BE2C (cell line): Measurements from ENCODE around the gene SSH3.

ENCODE experiments used
- DNase-seq: peaks from one replicate; pipeline ENCODE4 v3.0.0-alpha.2; 2020
- H3K27me3 ChIP-seq: fragments of 250-450 bp; sonication (Bioruptor Pico); 2 replicates; pipeline ENCODE4 v1.5.1; 2020; ENCODE audit warnings: mild to moderate bottlenecking
- H3K36me3 ChIP-seq: fragments of 250-450 bp; sonication (Bioruptor Pico); 2 replicates; pipeline ENCODE4 v1.5.1; 2020; ENCODE audit warnings: mild to moderate bottlenecking
- H3K4me1 ChIP-seq: fragments of 250-450 bp; sonication (Bioruptor Pico); 2 replicates; pipeline ENCODE4 v1.5.1; 2020
- H3K4me3 ChIP-seq: 2 replicates; pipeline ENCODE4 v1.5.1; 2011; ENCODE audit warnings: low read depth, low read length
- H3K9me3 ChIP-seq: fragments of 250-450 bp; sonication (Bioruptor Pico); 2 replicates; pipeline ENCODE4 v1.5.1; 2020
- CTCF ChIP-seq: IDR thresholded peaks from 2 replicates; pipeline ENCODE4 v1.5.1; 2012; ENCODE audit warnings: mild to moderate bottlenecking, low read depth, low read length

SSH3 gene

GRCh38 chr11:67299471-67300191 lies 3.7 kb upstream of the SSH3 start:
- peaks cover 38% of the 10 kb centered on the region for H3K36me3 ChIP-seq

GRCh38 chr11:67300256-67300755 lies 3.0 kb upstream of the SSH3 start:
- no peaks in the 10 kb centered on the region for H3K9me3 ChIP-seq
- no peak overlapping the region for H3K4me3 ChIP-seq
- TF ChIP-seq CTCF, result no peak
- H3K4me1 ChIP-seq, result peaks cover 14% of the 10 kb centered on the region
- no peaks in the 10 kb centered on the region for H3K27me3 ChIP-seq
- peaks cover 38% of the 10 kb centered on the region for H3K36me3 ChIP-seq
- DNase-seq, result no peak

More at GRCh38 chr11:67299471-67300191, 3.7 kb upstream of the SSH3 start:
- Histone ChIP-seq H3K4me3 (no peak overlapping the region), H3K9me3 (no peaks in the 10 kb centered on the region), H3K27me3 (no peaks in the 10 kb centered on the region), H3K4me1 (peaks cover 14% of the 10 kb centered on the region)
- no peak for DNase-seq
- no peak for TF ChIP-seq CTCF

- no peaks in the 10 kb centered on the region for H3K9me3 ChIP-seq
- H3K27me3 ChIP-seq, result no peaks in the 10 kb centered on the region
- H3K4me3 ChIP-seq, result no peak overlapping the region
- peaks cover 34% of the 10 kb centered on the region for H3K36me3 ChIP-seq
- H3K4me1 ChIP-seq, result peaks cover 14% of the 10 kb centered on the region
- DNase-seq, result no peak
- TF ChIP-seq CTCF, result no peak
Measured at GRCh38 chr11:67300756-67301312, 2.5 kb upstream of the SSH3 start.

- Histone ChIP-seq H3K4me3 (no peak overlapping the region), H3K4me1 (peaks cover 14% of the 10 kb centered on the region), H3K9me3 (no peaks in the 10 kb centered on the region), H3K27me3 (no peaks in the 10 kb centered on the region), H3K36me3 (peaks cover 28% of the 10 kb centered on the region)
- no peak for DNase-seq
- TF ChIP-seq CTCF, result no peak
Measured at GRCh38 chr11:67301313-67301921, 1.9 kb upstream of the SSH3 start.

- DNase-seq, result peak; percentile 69
- Histone ChIP-seq H3K36me3 (peaks cover 25% of the 10 kb centered on the region), H3K27me3 (no peaks in the 10 kb centered on the region), H3K9me3 (no peaks in the 10 kb centered on the region), H3K4me3 (no peak overlapping the region), H3K4me1 (peaks cover 14% of the 10 kb centered on the region)
- no peak for TF ChIP-seq CTCF
Measured at GRCh38 chr11:67301951-67302516, 1.3 kb upstream of the SSH3 start.
